Upper lobe of left lung (tissue), 4 donors: ENCODE results near the gene ZNF513.
"Not testable (repeated sequence)": the region's sequence is repeated elsewhere in the genome, so short reads cannot be mapped to it uniquely, and the experiment has no call there.

Experiments used
- EP300 ChIP-seq, 4 donors: sonication (generic); formaldehyde crosslinking; IDR thresholded peaks; one replicate each; pipeline ENCODE4 v1.5.1; 2017; ENCODE audit warnings: antibody characterized with exemption in 4 of 4, control low read depth in 2 of 4
- TF ChIP-seq, protein P1 (sequence below), 6 experiments: fragments of 450-650 bp in 4 of 6; fragments of 200-600 bp in 2 of 6; sonication (generic) in 2 of 6; IDR thresholded peaks; one replicate each; pipeline ENCODE4 v1.5.1; 2016 to 2019; ENCODE audit warnings: antibody characterized with exemption in 6 of 6

DNA sequence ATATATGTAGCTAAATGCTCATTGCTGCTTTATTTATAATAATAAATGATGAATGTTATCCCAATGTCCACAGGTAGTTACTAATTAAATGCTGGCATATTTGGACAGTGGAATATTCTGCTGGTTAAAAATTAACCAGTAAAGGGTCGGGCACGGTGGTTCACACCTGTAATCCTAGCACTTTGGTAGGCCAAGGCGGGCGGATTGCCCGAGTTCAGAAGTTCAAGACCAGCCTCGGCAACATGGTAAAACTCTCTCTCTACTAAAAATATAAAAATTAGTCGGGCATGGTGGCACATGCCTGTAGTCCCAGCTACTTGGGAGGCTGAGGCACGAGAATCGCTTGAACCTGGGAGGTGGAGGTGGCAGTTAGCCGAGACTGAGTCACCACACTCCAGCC is 44.5 kb upstream of the ZNF513 start:
- TF ChIP-seq, protein P1, sequence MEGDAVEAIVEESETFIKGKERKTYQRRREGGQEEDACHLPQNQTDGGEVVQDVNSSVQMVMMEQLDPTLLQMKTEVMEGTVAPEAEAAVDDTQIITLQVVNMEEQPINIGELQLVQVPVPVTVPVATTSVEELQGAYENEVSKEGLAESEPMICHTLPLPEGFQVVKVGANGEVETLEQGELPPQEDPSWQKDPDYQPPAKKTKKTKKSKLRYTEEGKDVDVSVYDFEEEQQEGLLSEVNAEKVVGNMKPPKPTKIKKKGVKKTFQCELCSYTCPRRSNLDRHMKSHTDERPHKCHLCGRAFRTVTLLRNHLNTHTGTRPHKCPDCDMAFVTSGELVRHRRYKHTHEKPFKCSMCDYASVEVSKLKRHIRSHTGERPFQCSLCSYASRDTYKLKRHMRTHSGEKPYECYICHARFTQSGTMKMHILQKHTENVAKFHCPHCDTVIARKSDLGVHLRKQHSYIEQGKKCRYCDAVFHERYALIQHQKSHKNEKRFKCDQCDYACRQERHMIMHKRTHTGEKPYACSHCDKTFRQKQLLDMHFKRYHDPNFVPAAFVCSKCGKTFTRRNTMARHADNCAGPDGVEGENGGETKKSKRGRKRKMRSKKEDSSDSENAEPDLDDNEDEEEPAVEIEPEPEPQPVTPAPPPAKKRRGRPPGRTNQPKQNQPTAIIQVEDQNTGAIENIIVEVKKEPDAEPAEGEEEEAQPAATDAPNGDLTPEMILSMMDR (IDR thresholded peaks at IDR 0.05), result not testable (repeated sequence)
- not testable (repeated sequence) for TF ChIP-seq EP300 (IDR thresholded peaks at IDR 0.05)
